Smooth muscle cell (in vitro differentiated cells): Measurements from ENCODE around the gene RBM18. TPM values are rescaled to one million over a fixed set of nuclear protein-coding genes. Genes with fewer than 3 reads are reported as not detected.

Experiments used
- DNase-seq: peaks from one replicate; lab custom pipeline; 2025; ENCODE audit not compliant: unreplicated experiment; lab: John Stamatoyannopoulos, UW
- H2AFZ ChIP-seq: fragments of 200-600 bp; sonication (generic); 2 replicates; pipeline ENCODE4 v1.6.0; 2016; ENCODE audit warnings: antibody characterized with exemption, low read depth, mild to moderate bottlenecking
- H3F3A ChIP-seq: fragments of 200-600 bp; sonication (generic); 2 replicates; pipeline ENCODE4 v1.6.0; 2017; ENCODE audit warnings: antibody characterized with exemption, low read depth
- H3K27ac ChIP-seq: fragments of 200-600 bp; sonication (generic); 2 replicates; pipeline ENCODE4 v1.5.1; 2016; ENCODE audit warnings: low read depth, mild to moderate bottlenecking
- H3K27me3 ChIP-seq: fragments of 200-600 bp; sonication (generic); 2 replicates; pipeline ENCODE4 v1.6.1; 2016; ENCODE audit warnings: low read depth, mild to moderate bottlenecking
- H3K36me3 ChIP-seq: fragments of 200-600 bp; sonication (generic); 2 replicates; pipeline ENCODE4 v1.5.1; 2016; ENCODE audit warnings: low read depth
- H3K4me1 ChIP-seq: fragments of 200-600 bp; sonication (generic); 2 replicates; pipeline ENCODE4 v1.5.1; 2016; ENCODE audit warnings: low read depth
- H3K4me2 ChIP-seq: fragments of 200-600 bp; sonication (generic); 2 replicates; pipeline ENCODE4 v1.6.0; 2016; ENCODE audit warnings: mild to moderate bottlenecking
- H3K4me3 ChIP-seq: fragments of 200-600 bp; sonication (generic); 2 replicates; pipeline ENCODE4 v1.5.1; 2016; ENCODE audit warnings: mild to moderate bottlenecking
- H3K79me2 ChIP-seq: fragments of 200-600 bp; sonication (generic); 2 replicates; pipeline ENCODE4 v1.6.0; 2016; ENCODE audit warnings: low read depth, mild to moderate bottlenecking
- H3K9ac ChIP-seq: fragments of 200-600 bp; sonication (generic); 2 replicates; pipeline ENCODE4 v1.6.0; 2016; ENCODE audit warnings: low read depth
- H3K9me3 ChIP-seq: fragments of 200-600 bp; sonication (generic); replicated peaks from 2 replicates; pipeline ENCODE4 v1.5.1; 2016; ENCODE audit warnings: low read depth
- H4K20me1 ChIP-seq: fragments of 200-600 bp; sonication (generic); 2 replicates; pipeline ENCODE4 v1.6.0; 2016; ENCODE audit warnings: low read depth
- CTCF ChIP-seq: fragments of 200-600 bp; sonication (generic); IDR thresholded peaks from 2 replicates; pipeline ENCODE4 v1.5.1; 2017; ENCODE audit warnings: borderline replicate concordance, mild to moderate bottlenecking, antibody characterized with exemption; ENCODE audit not compliant: insufficient read depth, poor library complexity, severe bottlenecking
- WGBS: methylation state at CpG from one replicate; pipeline ENCODE4 v1.1.7; 2016; ENCODE audit warnings: low lambda C conversion rate; 5-methylcytosine and 5-hydroxymethylcytosine counted together
- polyA plus RNA-seq: library from polyadenylated mRNA; unstranded; fragments of >200 nt; fragmentation: Nextera tagmentation; extraction: Ambion mirVana; gene quantifications from 2 replicates; pipeline ENCODE4 v1.2.1, GENCODE V29; 2016
- total RNA-seq: library from RNA; depleted of rRNA; stranded (reverse); fragments of >200 nt; gene quantifications from 2 replicates; pipeline ENCODE4 v1.2.3, GENCODE V29; 2014

Gene RBM18
- total and polyA plus RNA-seq, 2 experiments from 2014 or later, result 15.3 to 29.6 TPM

GRCh38 chr9:122201641-122202040, 63.0 kb downstream of the RBM18 start:
- Histone ChIP-seq H3K4me2 (no peak overlapping the region), H3K9me3 (no peaks in the 10 kb centered on the region), H3K79me2 (no peaks in the 10 kb centered on the region), H3K27ac (no peak overlapping the region), H2AFZ (no peak overlapping the region), H3K4me1 (no peaks in the 10 kb centered on the region), H3F3A (no peaks in the 10 kb centered on the region), H3K27me3 (peaks cover 10% of the 10 kb centered on the region), H3K36me3 (no peaks in the 10 kb centered on the region), H3K4me3 (no peak overlapping the region), H3K9ac (no peak overlapping the region), H4K20me1 (no peaks in the 10 kb centered on the region)
- 92% methylated on average over 1 of the region's 1 CpG for WGBS
- TF ChIP-seq CTCF, result no peak
- DNase-seq, result no peak

DNA sequence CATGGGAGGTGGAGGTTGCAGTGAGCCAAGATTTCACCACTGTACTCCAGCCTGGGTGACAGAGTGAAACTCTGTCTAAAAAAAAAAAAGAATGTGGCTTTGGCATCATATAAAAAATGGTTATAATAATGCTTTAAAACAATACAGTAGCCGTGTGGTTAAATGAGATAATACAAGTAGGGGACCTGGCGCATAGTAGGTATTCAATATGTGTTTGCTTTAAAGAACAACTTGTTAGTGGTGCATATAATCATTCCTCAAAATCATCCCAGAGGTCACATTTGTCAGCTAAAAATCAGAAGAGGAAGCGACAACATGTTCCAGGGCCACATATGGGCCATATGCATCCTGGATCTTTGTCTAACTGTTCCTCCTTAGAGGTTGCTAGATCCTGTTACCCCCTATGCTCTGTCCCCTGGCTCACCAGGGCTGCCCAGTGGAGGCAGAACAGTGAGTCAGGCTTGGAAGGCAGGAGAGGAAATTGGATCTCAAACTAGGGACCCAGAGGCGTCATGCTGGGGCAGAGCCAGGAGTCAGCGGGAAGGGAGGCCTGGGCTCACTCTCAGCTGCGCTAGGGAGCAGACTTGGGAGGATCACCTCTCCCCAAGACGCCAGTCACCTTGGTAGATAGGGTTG, 63.6 kb downstream of the RBM18 start:
- no peak overlapping the region for H2AFZ ChIP-seq
- no peak overlapping the region for H3K4me2 ChIP-seq
- no peaks in the 10 kb centered on the region for H4K20me1 ChIP-seq
- no peaks in the 10 kb centered on the region for H3K36me3 ChIP-seq
- no peaks in the 10 kb centered on the region for H3K79me2 ChIP-seq
- no peak overlapping the region for H3K27ac ChIP-seq
- H3F3A ChIP-seq, result no peaks in the 10 kb centered on the region
- H3K4me3 ChIP-seq, result no peak overlapping the region
- no peaks in the 10 kb centered on the region for H3K4me1 ChIP-seq
- H3K9me3 ChIP-seq, result no peaks in the 10 kb centered on the region
- WGBS, result 96% methylated on average over 7 of the region's 7 CpGs
- no peak for TF ChIP-seq CTCF
- H3K9ac ChIP-seq, result no peak overlapping the region
- no peak for DNase-seq
- H3K27me3 ChIP-seq, result peaks cover 10% of the 10 kb centered on the region

- no peak overlapping the region for H2AFZ ChIP-seq
- DNase-seq, result no peak
- no peaks in the 10 kb centered on the region for H3K79me2 ChIP-seq
- H3K36me3 ChIP-seq, result no peaks in the 10 kb centered on the region
- no peaks in the 10 kb centered on the region for H4K20me1 ChIP-seq
- H3K27me3 ChIP-seq, result peaks cover 10% of the 10 kb centered on the region
- TF ChIP-seq CTCF, result no peak
- H3K4me3 ChIP-seq, result no peak overlapping the region
- H3K9me3 ChIP-seq, result no peaks in the 10 kb centered on the region
- H3K9ac ChIP-seq, result no peak overlapping the region
- H3F3A ChIP-seq, result no peaks in the 10 kb centered on the region
- no peak overlapping the region for H3K4me2 ChIP-seq
- 88% methylated on average over 4 of the region's 4 CpGs for WGBS
- no peaks in the 10 kb centered on the region for H3K4me1 ChIP-seq
- no peak overlapping the region for H3K27ac ChIP-seq
Measured at GRCh38 chr9:122197882-122198281, 66.8 kb downstream of the RBM18 start.

GRCh38 chr9:122197426-122197825, 67.2 kb downstream of the RBM18 start:
- H3K27ac ChIP-seq, result no peak overlapping the region

More at GRCh38 chr9:122197426-122197825, 67.2 kb downstream of the RBM18 start:
- WGBS, result 60% methylated on average over 7 of the region's 7 CpGs
- no peak overlapping the region for H3K4me2 ChIP-seq
- no peak overlapping the region for H3K4me3 ChIP-seq
- TF ChIP-seq CTCF, result no peak
- H3K9ac ChIP-seq, result no peak overlapping the region
- H3K36me3 ChIP-seq, result no peaks in the 10 kb centered on the region
- peaks cover 10% of the 10 kb centered on the region for H3K27me3 ChIP-seq
- no peak for DNase-seq
- H3K9me3 ChIP-seq, result no peaks in the 10 kb centered on the region
- H2AFZ ChIP-seq, result no peak overlapping the region
- no peaks in the 10 kb centered on the region for H3F3A ChIP-seq
- H3K4me1 ChIP-seq, result no peaks in the 10 kb centered on the region
- H3K79me2 ChIP-seq, result no peaks in the 10 kb centered on the region
- no peaks in the 10 kb centered on the region for H4K20me1 ChIP-seq
